ACC112 (cell line): ENCODE results near the gene CLEC2B.

Experiments used
- H2AFZ ChIP-seq: fragments of 200-600 bp; sonication (generic); one replicate; pipeline ENCODE4 v1.6.0; 2017; ENCODE audit warnings: antibody characterized with exemption, low read length; ENCODE audit not compliant: unreplicated experiment
- H3K27ac ChIP-seq: fragments of 200-600 bp; sonication (generic); 2 replicates; pipeline ENCODE4 v1.5.1; 2014; ENCODE audit warnings: low read depth, mild to moderate bottlenecking, antibody characterized with exemption, low read length, moderate library complexity
- H3K27me3 ChIP-seq: fragments of 200-600 bp; sonication (generic); 2 replicates; pipeline ENCODE4 v1.6.1; 2014; ENCODE audit warnings: mild to moderate bottlenecking, antibody characterized with exemption, low read length, moderate library complexity, mixed read lengths; ENCODE audit not compliant: insufficient read depth
- H3K36me3 ChIP-seq: fragments of 200-600 bp; sonication (generic); 2 replicates; pipeline ENCODE4 v1.6.1; 2016; ENCODE audit warnings: mild to moderate bottlenecking, antibody characterized with exemption, low read length, moderate library complexity, mixed read lengths; ENCODE audit not compliant: insufficient read depth
- H3K4me1 ChIP-seq: fragments of 200-600 bp; sonication (generic); one replicate; pipeline ENCODE4 v1.6.1; 2016; ENCODE audit warnings: low read length, mixed read lengths; ENCODE audit not compliant: insufficient read depth, unreplicated experiment, control insufficient read depth
- H3K4me3 ChIP-seq: fragments of 200-600 bp; sonication (generic); 2 replicates; pipeline ENCODE4 v1.5.1; 2014; ENCODE audit warnings: mild to moderate bottlenecking, low read depth, low read length
- H3K79me2 ChIP-seq: fragments of 200-600 bp; sonication (generic); one replicate; pipeline ENCODE4 v1.6.0; 2016; ENCODE audit warnings: low read length; ENCODE audit not compliant: control insufficient read depth, unreplicated experiment, insufficient read depth

Gene CLEC2B

GRCh38 chr12:9870286-9870866 is 1.2 kb upstream of the CLEC2B start:
- H3K27me3 ChIP-seq, result no peaks in the 10 kb centered on the region
- peak overlapping the region; percentile 77 for H3K4me3 ChIP-seq
- no peaks in the 10 kb centered on the region for H3K36me3 ChIP-seq
- peak overlapping the region; percentile 89 for H3K27ac ChIP-seq
- H2AFZ ChIP-seq, result peak overlapping the region; percentile 94
- peaks cover 12% of the 10 kb centered on the region for H3K4me1 ChIP-seq
- H3K79me2 ChIP-seq, result peaks cover 28% of the 10 kb centered on the region

DNA sequence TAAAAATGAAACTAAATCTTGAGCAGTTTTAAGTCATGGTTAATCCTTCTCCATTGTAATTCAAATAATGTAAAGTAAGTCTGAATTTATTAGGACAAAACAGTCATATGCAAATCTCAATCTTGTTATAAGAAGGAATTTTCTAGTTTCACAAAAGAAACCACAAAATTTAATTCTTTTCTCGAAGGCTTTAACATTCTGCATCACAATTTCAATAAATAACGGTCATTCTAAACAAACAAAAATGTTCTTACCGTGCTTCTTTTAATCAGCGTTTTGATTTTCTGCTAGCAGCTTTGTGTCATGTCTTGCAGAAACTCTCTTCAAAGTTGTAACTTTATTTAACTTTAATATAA is 225 bp downstream of the CLEC2B start:
- peaks cover 12% of the 10 kb centered on the region for H3K4me1 ChIP-seq
- peak overlapping the region; percentile 94 for H2AFZ ChIP-seq
- peak overlapping the region; percentile 77 for H3K4me3 ChIP-seq
- no peaks in the 10 kb centered on the region for H3K27me3 ChIP-seq
- H3K27ac ChIP-seq, result peak overlapping the region; percentile 89
- 0 out of 2 replicates have a peak, but pooled peaks cover under 1% of the 10 kb centered on the region for H3K36me3 ChIP-seq
- peaks cover 33% of the 10 kb centered on the region for H3K79me2 ChIP-seq

DNA sequence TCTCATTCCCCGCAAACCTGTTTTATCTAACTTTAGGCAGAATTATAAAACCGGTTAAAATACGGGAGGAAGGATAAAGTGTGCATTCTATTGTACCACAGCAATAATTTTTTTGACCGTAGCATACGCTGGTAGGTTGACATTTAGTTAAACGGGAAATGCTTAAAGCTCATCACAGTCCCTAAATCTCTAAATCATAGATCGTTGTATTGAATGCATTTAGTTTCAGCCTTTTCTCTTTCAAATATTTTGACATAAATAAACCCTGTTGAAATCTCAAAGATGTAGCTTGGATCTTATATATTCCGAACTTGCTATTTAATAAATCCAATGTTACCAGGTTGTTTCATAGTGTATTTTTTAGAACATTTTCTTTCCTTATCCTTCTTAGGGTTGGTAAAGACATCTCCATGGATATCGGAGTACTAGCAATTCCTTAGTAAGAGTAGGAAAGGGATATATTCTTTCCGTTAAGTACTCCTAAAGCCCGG is 798 bp downstream of the CLEC2B start:
- H3K27ac ChIP-seq, result peak overlapping the region; percentile 89
- H3K79me2 ChIP-seq, result peaks cover 38% of the 10 kb centered on the region
- peaks cover 12% of the 10 kb centered on the region for H3K4me1 ChIP-seq
- peak overlapping the region; percentile 9 for H2AFZ ChIP-seq
- H3K36me3 ChIP-seq, result 0 out of 2 replicates have a peak, but pooled peaks cover 3% of the 10 kb centered on the region
- H3K4me3 ChIP-seq, result peak overlapping the region; percentile 77
- H3K27me3 ChIP-seq, result no peaks in the 10 kb centered on the region

- Histone ChIP-seq H3K4me3 (peak overlapping the region; percentile 77), H3K36me3 (0 out of 2 replicates have a peak, but pooled peaks cover 3% of the 10 kb centered on the region), H3K79me2 (peaks cover 40% of the 10 kb centered on the region), H3K27ac (peak overlapping the region; percentile 37; the same call in 1 of the 2 replicates), H2AFZ (peak overlapping the region; percentile 14), H3K4me1 (peaks cover 12% of the 10 kb centered on the region), H3K27me3 (no peaks in the 10 kb centered on the region)
These were observed 1.6 kb downstream of the CLEC2B start for GRCh38 chr12:9867531-9867930.

- Histone ChIP-seq H3K79me2 (peaks cover 42% of the 10 kb centered on the region), H2AFZ (no peak overlapping the region), H3K36me3 (0 out of 2 replicates have a peak, but pooled peaks cover 3% of the 10 kb centered on the region), H3K4me1 (peaks cover 12% of the 10 kb centered on the region), H3K27me3 (no peaks in the 10 kb centered on the region), H3K4me3 (peak overlapping the region; percentile 77), H3K27ac (no peak overlapping the region)
These were observed 2.3 kb downstream of the CLEC2B start for GRCh38 chr12:9866860-9867269.

GRCh38 chr12:9864913-9865675 is 4.1 kb downstream of the CLEC2B start:
- Histone ChIP-seq H3K27ac (no peak overlapping the region), H3K79me2 (peaks cover 44% of the 10 kb centered on the region), H3K36me3 (0 out of 2 replicates have a peak, but pooled peaks cover 3% of the 10 kb centered on the region), H2AFZ (no peak overlapping the region), H3K4me3 (peak overlapping the region; percentile 77), H3K4me1 (peaks cover 6% of the 10 kb centered on the region), H3K27me3 (no peaks in the 10 kb centered on the region)

DNA sequence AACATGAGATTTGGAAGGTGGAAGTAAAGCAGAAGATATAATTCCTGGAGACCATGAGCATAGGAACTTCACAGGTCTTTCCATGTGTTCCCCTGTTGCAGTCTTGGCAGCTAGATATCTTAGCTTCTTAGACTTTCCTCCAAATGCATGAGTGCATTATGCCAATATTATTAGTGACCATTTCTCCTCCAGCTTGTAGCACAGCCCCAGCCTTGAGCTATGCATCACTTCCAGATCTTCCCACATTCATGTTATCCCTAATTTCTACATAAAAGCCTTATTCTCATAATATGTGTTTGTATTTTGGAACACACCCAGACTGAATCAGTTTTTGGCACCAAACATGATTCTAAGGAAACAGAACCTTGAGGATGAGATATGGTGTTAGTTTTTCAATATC is 11.0 kb downstream of the CLEC2B start:
- no peak overlapping the region for H3K27ac ChIP-seq
- no peak overlapping the region for H2AFZ ChIP-seq
- peaks cover 4% of the 10 kb centered on the region for H3K36me3 ChIP-seq
- H3K4me1 ChIP-seq, result no peaks in the 10 kb centered on the region
- no peaks in the 10 kb centered on the region for H3K27me3 ChIP-seq
- no peak overlapping the region for H3K4me3 ChIP-seq
- peaks cover 11% of the 10 kb centered on the region for H3K79me2 ChIP-seq

DNA sequence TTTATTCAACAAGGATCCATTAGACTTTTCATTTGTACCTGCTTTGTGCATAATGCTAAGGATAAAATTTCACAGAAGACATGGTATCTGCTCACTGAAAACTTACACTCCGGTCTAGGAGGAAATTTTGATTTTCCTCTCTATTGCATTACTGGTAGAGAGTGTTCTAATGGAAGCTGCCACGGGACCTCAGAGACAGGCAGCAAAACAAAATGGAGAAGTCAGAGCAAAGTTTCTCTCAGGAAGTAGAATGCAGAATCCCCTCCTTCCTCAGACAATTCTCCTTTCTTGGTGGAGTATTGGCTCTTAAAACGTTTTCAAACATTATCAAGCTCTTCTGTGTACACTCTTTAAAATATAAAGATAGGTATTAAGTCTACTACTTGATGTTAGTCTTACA is 12.3 kb downstream of the CLEC2B start:
- Histone ChIP-seq H3K4me3 (no peak overlapping the region), H3K4me1 (no peaks in the 10 kb centered on the region), H3K27me3 (no peaks in the 10 kb centered on the region), H3K27ac (no peak overlapping the region), H3K79me2 (peaks cover 7% of the 10 kb centered on the region), H3K36me3 (peaks cover 9% of the 10 kb centered on the region), H2AFZ (no peak overlapping the region)

- no peak overlapping the region for H2AFZ ChIP-seq
- H3K79me2 ChIP-seq, result peaks cover 7% of the 10 kb centered on the region
- no peak overlapping the region for H3K27ac ChIP-seq
- no peaks in the 10 kb centered on the region for H3K4me1 ChIP-seq
- H3K36me3 ChIP-seq, result peaks cover 12% of the 10 kb centered on the region
- H3K4me3 ChIP-seq, result no peak overlapping the region
- H3K27me3 ChIP-seq, result no peaks in the 10 kb centered on the region
These were observed 13.0 kb downstream of the CLEC2B start for GRCh38 chr12:9856151-9856550.

- H2AFZ ChIP-seq, result no peak overlapping the region
- H3K27ac ChIP-seq, result no peak overlapping the region
- H3K36me3 ChIP-seq, result peaks cover 12% of the 10 kb centered on the region
- H3K27me3 ChIP-seq, result no peaks in the 10 kb centered on the region
- no peak overlapping the region for H3K4me3 ChIP-seq
- H3K79me2 ChIP-seq, result no peaks in the 10 kb centered on the region
- H3K4me1 ChIP-seq, result no peaks in the 10 kb centered on the region
These were observed 17.2 kb downstream of the CLEC2B start for GRCh38 chr12:9851927-9852326.

GRCh38 chr12:9851050-9851449 is 18.1 kb downstream of the CLEC2B start:
- Histone ChIP-seq H3K4me3 (no peak overlapping the region), H3K36me3 (peaks cover 12% of the 10 kb centered on the region), H3K27ac (no peak overlapping the region)

More at GRCh38 chr12:9851050-9851449, 18.1 kb downstream of the CLEC2B start:
- Histone ChIP-seq H3K4me1 (no peaks in the 10 kb centered on the region), H2AFZ (no peak overlapping the region), H3K27me3 (no peaks in the 10 kb centered on the region), H3K79me2 (no peaks in the 10 kb centered on the region)
